ENCODE results near the gene KCNT2.

DNA sequence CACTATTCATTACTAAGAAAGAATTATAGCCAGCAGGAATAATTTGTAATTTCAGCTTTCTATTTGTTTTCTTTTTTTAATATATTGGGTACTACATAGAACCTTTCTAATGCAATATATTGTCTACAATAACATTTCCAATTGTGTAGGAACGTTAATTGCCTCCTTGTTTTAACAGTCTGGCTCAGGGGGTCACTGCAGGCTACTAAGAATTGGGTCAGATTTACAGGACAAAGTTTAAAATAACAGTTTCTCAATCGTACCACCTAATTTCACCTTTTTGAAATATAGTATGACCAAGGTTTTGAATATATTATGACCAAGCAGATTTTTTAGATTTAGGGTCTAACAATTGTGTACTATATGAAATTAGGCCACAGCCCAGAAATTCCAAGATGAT is 46.0 kb upstream of the KCNT2 start:
- no peak for TF ChIP-seq POLR2AphosphoS5 (IDR thresholded peaks at IDR 0.05; ENCODE audit: low read depth, low read length)
- no peak for TF ChIP-seq POLR2A (IDR thresholded peaks at IDR 0.05; ENCODE audit: low read depth, low read length)
- no peak for TF ChIP-seq TAF1 (IDR thresholded peaks at IDR 0.05; ENCODE audit: low read depth, low read length)
